Measurements from ENCODE around the gene SPEF2.

DNA sequence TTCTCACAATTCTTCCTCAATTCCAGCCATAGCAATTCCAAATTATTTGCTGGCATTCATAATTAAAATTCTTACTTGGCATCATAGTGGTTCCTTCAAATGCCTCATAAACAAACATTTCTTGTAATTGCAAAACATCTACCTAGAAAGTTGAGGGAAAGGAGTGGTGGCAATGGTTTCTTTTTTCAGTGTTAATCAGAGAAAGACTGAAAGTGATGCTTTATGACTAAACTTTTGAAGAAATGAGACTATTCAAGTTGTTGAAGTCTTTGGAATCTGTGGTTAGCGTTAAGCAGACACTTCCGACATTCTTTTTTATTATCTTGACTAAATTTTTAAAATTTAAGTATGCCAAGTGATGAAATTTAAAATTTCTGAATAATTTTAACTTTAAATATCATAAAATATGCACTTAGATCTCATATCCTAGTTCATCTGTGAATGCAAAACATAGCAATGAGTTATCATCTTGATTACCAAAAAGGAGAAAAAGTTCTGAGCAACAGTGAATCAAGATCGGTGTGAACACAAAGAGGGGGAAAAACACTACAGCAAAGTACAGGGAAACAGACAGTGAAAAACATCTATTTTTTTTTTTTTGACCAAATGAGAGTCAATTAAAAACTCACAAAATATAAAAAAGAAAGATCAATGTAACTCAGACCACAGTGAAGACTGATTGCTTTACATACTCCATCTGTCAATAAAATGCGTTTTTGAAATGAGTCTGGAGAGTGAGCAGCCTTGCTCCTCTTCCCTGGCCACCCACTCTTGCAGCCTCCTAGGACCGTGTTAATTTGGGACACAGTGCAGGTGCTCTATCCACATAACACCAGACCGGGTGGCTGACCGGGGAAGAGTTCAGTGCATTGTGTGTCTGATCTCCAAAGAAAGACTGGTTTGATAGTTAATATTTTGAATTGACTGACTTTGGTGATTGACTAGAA, 218.4 kb downstream of the SPEF2 start:
- TF ChIP-seq, protein P1, sequence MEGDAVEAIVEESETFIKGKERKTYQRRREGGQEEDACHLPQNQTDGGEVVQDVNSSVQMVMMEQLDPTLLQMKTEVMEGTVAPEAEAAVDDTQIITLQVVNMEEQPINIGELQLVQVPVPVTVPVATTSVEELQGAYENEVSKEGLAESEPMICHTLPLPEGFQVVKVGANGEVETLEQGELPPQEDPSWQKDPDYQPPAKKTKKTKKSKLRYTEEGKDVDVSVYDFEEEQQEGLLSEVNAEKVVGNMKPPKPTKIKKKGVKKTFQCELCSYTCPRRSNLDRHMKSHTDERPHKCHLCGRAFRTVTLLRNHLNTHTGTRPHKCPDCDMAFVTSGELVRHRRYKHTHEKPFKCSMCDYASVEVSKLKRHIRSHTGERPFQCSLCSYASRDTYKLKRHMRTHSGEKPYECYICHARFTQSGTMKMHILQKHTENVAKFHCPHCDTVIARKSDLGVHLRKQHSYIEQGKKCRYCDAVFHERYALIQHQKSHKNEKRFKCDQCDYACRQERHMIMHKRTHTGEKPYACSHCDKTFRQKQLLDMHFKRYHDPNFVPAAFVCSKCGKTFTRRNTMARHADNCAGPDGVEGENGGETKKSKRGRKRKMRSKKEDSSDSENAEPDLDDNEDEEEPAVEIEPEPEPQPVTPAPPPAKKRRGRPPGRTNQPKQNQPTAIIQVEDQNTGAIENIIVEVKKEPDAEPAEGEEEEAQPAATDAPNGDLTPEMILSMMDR (conservative IDR thresholded peaks at IDR 0.05; ENCODE audit: low read length) = no peak
- TF ChIP-seq EZH2phosphoT487 (IDR thresholded peaks at IDR 0.05; ENCODE audit: borderline replicate concordance, low read depth, low read length) = no peak
